ENCODE measurements around the gene MFNG. TPM values are rescaled to one million over a fixed set of nuclear protein-coding genes. Genes with fewer than 3 reads are reported as not detected.
A peak's percentile ranks its signal among the peaks of the same experiment; 100 is the strongest.

The MFNG gene
- total and polyA plus RNA-seq, 7 donors: 8.0 to 33.9 (median 10.8) TPM

GRCh38 chr22:37474447-37475090, 11.6 kb downstream of the MFNG start:
- 87 to 91% methylated on average over 11 of the region's 11 CpGs for WGBS, 2 donors
- Histone ChIP-seq H3K27me3 (peaks cover 5 to 69% (median 22%) of the 10 kb centered on the region in 3 donors), H3K9me3 (no peaks in the 10 kb centered on the region), H3K4me1 (no peaks in the 10 kb centered on the region), H3K4me3 (no peak overlapping the region), H3K36me3 (no peaks in the 10 kb centered on the region), H3K27ac (no peak overlapping the region)
- no peak for DNase-seq
- intact Hi-C loops (cut with DNase I): no loop called here
- no peak for TF ChIP-seq POLR2A (IDR thresholded peaks at IDR 0.05)
- no peak for TF ChIP-seq CTCF (IDR thresholded peaks at IDR 0.05)
- TF ChIP-seq EP300 (IDR thresholded peaks at IDR 0.05): no peak
- TF ChIP-seq POLR2AphosphoS5 (IDR thresholded peaks at IDR 0.05): no peak

- Histone ChIP-seq H3K27ac (no peak overlapping the region), H3K9me3 (no peaks in the 10 kb centered on the region), H3K4me1 (no peaks in the 10 kb centered on the region), H3K36me3 (no peaks in the 10 kb centered on the region), H3K4me3 (no peak overlapping the region), H3K27me3 (peaks cover 5 to 62% (median 22%) of the 10 kb centered on the region in 3 donors)
- 74 to 87% methylated on average over 8 of the region's 8 CpGs for WGBS, 2 donors
- no peak for DNase-seq
- intact Hi-C loops (cut with DNase I): no loop called here
- TF ChIP-seq POLR2A (IDR thresholded peaks at IDR 0.05) (no peak), EP300 (IDR thresholded peaks at IDR 0.05) (no peak), CTCF (IDR thresholded peaks at IDR 0.05) (no peak), POLR2AphosphoS5 (IDR thresholded peaks at IDR 0.05) (no peak)
These were observed 12.7 kb downstream of the MFNG start for GRCh38 chr22:37473437-37473946.

GRCh38 chr22:37472418-37473006, 13.7 kb downstream of the MFNG start:
- no peak overlapping the region for H3K4me3 ChIP-seq
- intact Hi-C loops (cut with DNase I): no loop called here
- H3K27me3 ChIP-seq: peaks cover 5 to 61% (median 22%) of the 10 kb centered on the region in 3 donors
- no peaks in the 10 kb centered on the region for H3K9me3 ChIP-seq
- no peak for DNase-seq
- TF ChIP-seq POLR2A (IDR thresholded peaks at IDR 0.05) (no peak), CTCF (IDR thresholded peaks at IDR 0.05) (peak in 1 of 4 experiments; percentile 15), POLR2AphosphoS5 (IDR thresholded peaks at IDR 0.05) (no peak), EP300 (IDR thresholded peaks at IDR 0.05) (no peak)
- H3K4me1 ChIP-seq: no peaks in the 10 kb centered on the region
- 22 to 56% methylated on average over 8 of the region's 8 CpGs for WGBS, 2 donors
- no peak overlapping the region for H3K27ac ChIP-seq
- no peaks in the 10 kb centered on the region for H3K36me3 ChIP-seq

GRCh38 chr22:37471727-37472417, 14.3 kb downstream of the MFNG start:
- no peaks in the 10 kb centered on the region for H3K36me3 ChIP-seq
- H3K4me3 ChIP-seq: no peak overlapping the region
- intact Hi-C loops (cut with DNase I): no loop called here
- no peaks in the 10 kb centered on the region for H3K4me1 ChIP-seq
- 68 to 87% methylated on average over 9 of the region's 9 CpGs for WGBS, 2 donors
- peaks cover 2 to 61% (median 22%) of the 10 kb centered on the region in 3 donors for H3K27me3 ChIP-seq
- DNase-seq: no peak
- H3K27ac ChIP-seq: no peak overlapping the region
- H3K9me3 ChIP-seq: no peaks in the 10 kb centered on the region
- no peak for TF ChIP-seq EP300 (IDR thresholded peaks at IDR 0.05)
- TF ChIP-seq POLR2AphosphoS5 (IDR thresholded peaks at IDR 0.05): no peak

- Histone ChIP-seq H3K4me1 (no peaks in the 10 kb centered on the region), H3K27ac (no peak overlapping the region), H3K4me3 (no peak overlapping the region), H3K9me3 (no peaks in the 10 kb centered on the region), H3K36me3 (no peaks in the 10 kb centered on the region), H3K27me3 (peaks cover 2 to 72% (median 12%) of the 10 kb centered on the region in 3 donors)
- no peak for DNase-seq
- intact Hi-C loops (cut with DNase I): no loop called here
- 77 to 82% methylated on average over 5 of the region's 5 CpGs for WGBS, 2 donors
- TF ChIP-seq CTCF (IDR thresholded peaks at IDR 0.05): no peak
- no peak for TF ChIP-seq POLR2A (IDR thresholded peaks at IDR 0.05)
- TF ChIP-seq EP300 (IDR thresholded peaks at IDR 0.05): no peak
- no peak for TF ChIP-seq POLR2AphosphoS5 (IDR thresholded peaks at IDR 0.05)
These were observed 16.1 kb downstream of the MFNG start for GRCh38 chr22:37470087-37470445.
